HG02938 (cell line): ENCODE measurements around the gene VCL.
A peak's percentile ranks its signal among the peaks of the same experiment; 100 is the strongest.
"Not testable (repeated sequence)": the region's sequence is repeated elsewhere in the genome, so short reads cannot be mapped to it uniquely, and the experiment has no call there.

Experiments used
- ATAC-seq: cut with Tn5 transposase; IDR thresholded peaks from one replicate; pipeline ENCODE4 v1.9.1; 2021; ENCODE audit warnings: mild to moderate bottlenecking, moderate library complexity; ENCODE audit not compliant: unreplicated experiment

The VCL gene

DNA sequence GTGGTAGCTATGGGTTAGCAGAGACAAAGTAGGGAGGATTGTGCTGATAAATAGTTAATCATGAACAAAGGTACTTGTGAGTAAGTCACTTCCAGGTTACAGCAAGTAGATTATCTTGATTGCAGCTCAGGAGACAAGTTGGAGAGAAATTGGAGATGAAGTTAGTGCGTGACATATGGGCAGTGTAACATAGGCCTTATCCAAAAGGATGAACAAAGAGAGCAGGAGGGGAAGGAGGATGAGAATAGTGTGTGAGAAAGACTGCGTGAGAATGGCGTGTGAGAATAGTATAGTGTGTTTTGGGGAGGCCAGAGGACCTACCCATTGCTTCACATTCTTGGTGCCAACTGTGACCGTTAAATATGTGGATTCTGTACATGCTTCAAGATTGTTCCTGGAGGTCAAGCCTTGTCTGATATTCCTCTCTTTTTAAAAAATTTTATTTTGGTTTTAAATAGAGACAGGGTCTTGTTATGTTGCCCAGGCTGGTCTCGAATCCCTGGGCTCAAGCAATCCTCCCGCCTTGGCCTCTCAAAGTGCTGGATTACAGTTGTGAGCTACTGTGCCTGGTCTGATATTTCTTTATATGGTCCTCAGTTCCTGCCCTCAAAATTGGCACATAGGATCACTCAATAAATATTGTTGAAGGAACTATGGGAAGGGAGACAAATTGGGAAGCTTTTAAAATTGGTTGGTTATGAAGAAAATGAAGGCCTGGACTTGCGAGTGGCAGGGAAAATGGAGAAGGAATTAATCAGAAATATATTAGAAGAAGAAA is 3.2 kb downstream of the VCL start:
- ATAC-seq: no peak

GRCh38 chr10:74006269-74006668 is 8.4 kb downstream of the VCL start:
- no peak for ATAC-seq

GRCh38 chr10:74008212-74008731 is 10.4 kb downstream of the VCL start:
- peak; percentile 70 for ATAC-seq

DNA sequence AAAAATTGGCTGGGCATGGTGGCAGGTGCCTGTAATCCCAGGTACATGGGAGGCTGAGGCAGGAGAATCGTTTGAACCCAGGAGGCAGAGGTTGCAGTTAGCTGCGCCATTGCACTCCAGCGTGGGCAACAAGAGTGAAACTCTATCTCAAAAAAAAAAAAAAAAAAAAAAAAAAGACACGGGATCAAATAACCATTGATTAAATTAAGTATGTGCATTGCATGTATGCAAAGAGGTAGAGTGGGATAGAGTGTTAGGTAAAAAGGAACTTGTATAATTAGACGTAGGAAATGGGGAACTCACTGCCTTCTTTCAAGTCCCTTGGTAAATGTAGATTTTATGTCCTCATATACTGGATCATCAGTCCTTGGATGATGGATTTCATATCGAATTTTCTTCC is 13.1 kb downstream of the VCL start:
- ATAC-seq: no peak

- no peak for ATAC-seq
These were observed 13.9 kb downstream of the VCL start for GRCh38 chr10:74011770-74012169.

GRCh38 chr10:74012480-74012879 is 14.6 kb downstream of the VCL start:
- no peak for ATAC-seq

- no peak for ATAC-seq
These were observed 15.1 kb downstream of the VCL start for GRCh38 chr10:74013004-74013403.

DNA sequence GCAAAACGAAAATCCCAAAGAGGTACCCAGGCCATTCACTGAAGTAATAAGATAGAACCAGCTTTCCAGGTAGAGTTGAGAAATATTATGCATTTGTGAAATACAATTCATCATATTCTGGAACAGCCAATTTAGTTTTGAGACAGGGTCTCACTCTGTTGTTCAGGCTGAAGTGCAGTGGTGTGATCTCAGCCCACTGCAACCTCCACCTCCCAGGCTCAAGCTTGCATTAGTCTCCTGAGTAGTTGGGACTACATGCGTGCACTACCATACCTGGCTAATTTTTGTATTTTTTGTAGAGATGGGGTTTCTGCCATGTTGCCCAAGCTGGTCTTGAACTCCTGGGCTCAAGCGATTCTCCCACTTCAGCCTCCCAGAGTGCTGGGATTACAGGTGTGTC is 16.7 kb downstream of the VCL start:
- ATAC-seq: not testable (repeated sequence)

DNA sequence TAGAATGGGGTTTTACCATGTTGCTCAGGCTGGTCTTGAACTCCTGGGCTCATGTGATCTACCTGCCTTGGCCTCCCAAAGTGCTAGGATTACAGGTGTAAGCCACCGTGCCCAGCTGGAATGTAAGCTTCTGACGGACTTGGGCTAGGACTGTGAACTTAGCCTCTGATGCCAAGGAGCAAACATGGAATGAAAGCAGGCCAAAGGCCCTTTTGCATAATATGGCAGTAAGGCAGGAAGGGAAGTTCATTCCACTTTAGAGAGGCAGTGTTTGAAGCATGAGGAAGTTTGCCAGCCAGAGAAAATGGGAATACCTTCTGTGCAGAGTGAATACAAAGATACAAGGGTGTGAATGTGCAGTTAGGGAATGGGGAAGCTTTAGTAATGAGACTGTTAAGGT is 20.3 kb downstream of the VCL start:
- no peak for ATAC-seq

- ATAC-seq: no peak
These were observed 23.5 kb downstream of the VCL start for GRCh38 chr10:74021248-74022055.

DNA sequence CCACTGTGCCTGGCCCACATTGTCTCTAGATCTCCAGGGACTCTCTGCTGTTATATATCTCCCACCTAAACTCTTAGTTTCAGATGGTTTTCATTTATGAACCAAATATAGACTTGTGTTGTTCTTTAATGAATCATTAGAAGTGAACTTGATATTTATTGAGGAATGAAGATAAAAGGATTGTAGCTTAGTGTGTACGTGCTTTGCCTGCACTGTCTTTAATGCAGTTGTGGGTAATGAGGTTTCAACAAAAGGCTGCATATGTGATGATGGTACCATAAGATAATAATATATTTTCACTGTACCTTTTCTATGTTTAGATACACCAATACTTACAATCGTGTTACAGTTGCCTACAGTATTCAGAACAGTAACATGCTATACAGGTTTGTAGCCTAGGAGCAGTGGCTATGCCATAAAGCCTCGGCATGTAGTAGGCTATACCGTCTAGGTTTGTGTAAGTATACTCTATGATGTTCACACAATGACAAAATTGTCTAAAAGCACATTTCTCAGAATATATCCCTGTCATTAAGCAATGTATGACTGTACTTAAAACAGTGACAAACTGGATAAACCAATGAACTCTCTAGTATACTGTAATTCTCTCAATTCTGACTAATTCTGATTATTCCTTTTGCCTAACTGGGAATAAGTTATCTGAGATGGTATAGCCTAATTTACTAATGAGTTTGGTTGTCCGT is 25.2 kb downstream of the VCL start:
- ATAC-seq: no peak

DNA sequence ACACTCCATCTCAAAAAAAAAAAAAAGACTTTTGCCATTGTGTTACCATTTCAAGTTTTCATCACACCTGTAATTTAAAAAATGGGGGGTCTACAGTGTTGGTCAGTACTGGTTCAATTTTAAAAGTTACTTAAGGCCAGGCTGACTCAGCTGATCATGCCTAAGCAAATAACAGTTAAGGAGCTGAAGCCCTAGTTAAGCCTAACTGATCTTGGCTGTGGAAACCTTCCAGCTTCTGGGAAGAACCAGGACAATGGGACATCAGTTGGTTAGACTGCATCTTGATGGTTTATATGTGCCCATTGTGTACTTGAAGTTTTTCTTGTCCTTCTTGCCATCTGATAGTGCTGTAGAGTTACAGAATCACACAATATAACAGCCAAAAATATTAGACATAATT is 26.7 kb downstream of the VCL start:
- ATAC-seq: no peak

GRCh38 chr10:74025380-74025978 is 27.6 kb downstream of the VCL start:
- ATAC-seq: no peak

DNA sequence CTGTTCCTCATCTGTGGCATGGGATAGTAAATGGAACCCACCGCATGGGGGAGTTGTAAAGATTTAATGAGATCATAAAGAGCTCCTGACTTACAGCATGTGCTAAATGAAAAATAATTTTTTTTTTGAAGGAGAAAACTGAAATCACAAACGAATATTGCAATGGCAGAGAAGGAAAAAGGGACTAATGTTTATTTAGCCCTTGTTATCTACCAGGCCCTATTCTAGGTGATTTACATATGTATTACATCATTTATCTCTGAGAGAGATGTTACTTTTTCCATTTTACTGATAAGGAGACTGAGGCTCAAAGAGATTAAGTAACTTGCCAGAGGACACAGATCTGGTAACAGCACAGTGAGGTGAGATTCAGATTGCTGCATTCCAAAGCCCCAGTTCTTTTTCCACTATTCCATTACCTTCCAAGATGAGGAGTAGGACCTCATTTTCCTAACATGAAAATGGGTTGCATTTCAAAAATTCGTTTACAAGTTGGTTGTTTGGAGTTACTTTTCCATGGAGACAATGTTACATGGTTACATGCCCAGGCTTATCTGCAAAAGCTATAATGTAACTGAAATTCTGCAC is 28.6 kb downstream of the VCL start:
- no peak for ATAC-seq

- ATAC-seq: no peak
These were observed 29.8 kb downstream of the VCL start for GRCh38 chr10:74027702-74028101.

DNA sequence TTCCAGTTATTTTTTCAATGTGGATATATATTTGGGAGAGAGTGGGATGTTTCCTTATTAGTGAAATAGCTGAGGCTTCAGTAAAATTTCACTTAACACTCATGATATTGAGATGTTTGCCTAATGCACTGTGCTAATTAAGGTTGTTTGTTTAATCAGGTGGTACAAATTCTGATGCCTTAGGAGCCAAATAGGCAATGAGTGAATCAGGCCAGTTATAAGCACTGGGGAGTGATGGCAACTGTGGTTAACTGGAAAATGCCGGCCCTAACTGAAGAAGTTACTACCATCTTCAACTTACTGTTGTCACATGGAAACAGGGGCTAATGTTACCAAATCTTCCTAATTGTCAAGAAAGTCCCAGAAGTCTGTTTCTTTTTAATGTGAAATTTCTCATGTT is 32.0 kb downstream of the VCL start:
- no peak for ATAC-seq

DNA sequence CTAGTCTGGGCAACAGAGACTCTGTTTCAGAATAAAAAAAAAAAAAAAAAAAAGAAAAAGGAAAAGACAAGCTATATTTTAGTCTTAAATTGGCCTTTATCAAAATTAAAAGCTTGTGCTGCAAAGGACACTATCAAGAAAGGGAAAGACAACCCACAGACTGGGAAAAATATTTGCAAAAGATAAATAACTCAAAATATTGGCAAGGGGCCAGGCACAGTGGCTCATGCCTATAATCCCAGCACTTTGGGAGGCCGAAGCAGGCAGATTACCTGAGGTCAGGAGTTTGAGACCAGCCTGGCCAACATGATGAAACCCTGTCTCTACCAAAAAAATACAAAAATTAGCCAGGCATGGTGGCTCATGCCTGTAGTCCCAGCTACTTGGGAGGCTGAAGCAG is 34.3 kb downstream of the VCL start:
- ATAC-seq: not testable (repeated sequence)

- ATAC-seq: no peak
These were observed 35.2 kb downstream of the VCL start for GRCh38 chr10:74032900-74033655.

DNA sequence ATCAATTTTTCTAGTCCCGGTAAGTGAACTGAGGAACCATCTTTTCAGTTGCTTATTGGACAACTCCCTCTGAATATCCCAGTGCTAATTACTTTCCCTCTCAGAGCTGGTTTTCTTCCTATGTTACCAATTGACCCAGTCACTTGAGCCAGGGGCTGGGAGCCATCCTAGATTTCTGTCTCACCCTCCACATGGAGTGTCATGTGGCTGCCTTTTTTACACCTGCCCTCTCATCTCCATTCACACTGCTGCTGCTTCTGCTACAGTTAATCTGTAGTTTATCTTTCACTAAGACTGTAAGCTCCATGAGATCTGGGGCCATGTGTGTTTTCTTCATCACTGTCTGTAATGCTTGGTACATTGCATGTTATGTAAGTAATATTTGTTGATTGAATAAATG is 35.8 kb downstream of the VCL start:
- no peak for ATAC-seq

- ATAC-seq: no peak
These were observed 36.4 kb downstream of the VCL start for GRCh38 chr10:74034301-74034700.
